ENCODE measurements around the gene CNTROB. TPM values are rescaled to one million over a fixed set of nuclear protein-coding genes. Genes with fewer than 3 reads are reported as not detected.

The CNTROB gene
- total RNA-seq, 1 experiment from 2014 or later, result 30.1 TPM

DNA sequence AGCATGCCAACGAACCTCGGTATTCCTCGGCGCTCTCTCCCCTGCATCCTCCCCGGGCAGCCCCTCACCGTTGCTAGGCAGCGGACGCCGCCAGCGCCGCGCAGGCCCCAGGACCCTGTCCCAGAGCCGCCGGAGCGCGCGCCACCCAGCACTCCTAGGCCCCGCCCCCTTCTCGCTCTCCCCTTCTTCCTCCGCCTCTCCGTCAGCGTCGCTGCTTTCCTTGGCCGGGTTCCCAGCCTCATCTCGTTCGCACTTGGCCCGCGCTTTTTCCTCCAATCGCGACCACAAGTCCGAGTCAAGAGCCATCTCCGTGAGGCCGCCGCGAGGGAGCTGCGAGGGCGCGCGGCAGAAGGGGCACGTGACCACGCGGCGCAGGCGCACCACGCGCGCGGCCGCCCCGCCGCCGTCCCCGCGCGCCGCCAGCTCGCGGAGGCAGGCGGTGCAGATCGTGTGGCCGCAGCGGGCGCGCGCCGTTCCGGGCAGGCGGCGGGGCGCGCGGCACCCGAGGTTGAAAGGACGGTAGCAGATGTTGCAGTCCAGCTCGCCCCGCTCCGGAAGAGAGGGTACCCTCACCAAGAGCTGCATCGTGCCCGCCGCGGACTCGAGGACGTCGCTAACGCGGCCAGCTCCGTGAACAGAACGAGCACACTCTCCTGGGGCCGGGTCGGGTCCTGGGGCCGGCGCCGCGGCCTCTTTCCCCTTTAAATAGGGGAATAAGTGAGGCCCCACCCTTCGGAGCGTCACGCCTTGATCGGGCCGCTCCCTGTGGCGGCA is 16.2 kb upstream of the CNTROB start, which contains the start of gene RNF227:
TSS of gene RNF227 (minus strand) at position 679 of the 774 bp plus-strand sequence. CDS start at position 585, 94 bp downstream.
- peak within 1 kb of the TSS; percentile 29 to 87 (median 40); a peak in 3 of 7 replicates for H3K27ac Mint-ChIP-seq
- peak within 1 kb of the TSS; percentile 75 to 84 for H3K4me3 Mint-ChIP-seq
- H3K9me3 Mint-ChIP-seq, result peaks cover 3 to 4% of the 10 kb centered on the region in 2 experiments; a peak in 3 of 5 replicates
- no peak within 1 kb of the TSS for H3K9ac ChIP-seq (ENCODE audit: extremely low read depth, insufficient read length, low read length)
- peaks cover 8% of the 10 kb centered on the region for H3K23me2 ChIP-seq (ENCODE audit: insufficient read length, low read depth, low read length, poor library complexity, severe bottlenecking)
- H4K91ac ChIP-seq (ENCODE audit: insufficient read length, low read depth, low read length), result no peak within 1 kb of the TSS
- no peaks in the 10 kb centered on the region for H3K79me1 ChIP-seq (ENCODE audit: insufficient read depth, low read depth, low read length, poor library complexity, severe bottlenecking)
- H3K27me3 ChIP-seq (ENCODE audit: insufficient read depth, low read length), result peaks cover 17% of the 10 kb centered on the region
- H3T11ph ChIP-seq (ENCODE audit: low read length), result no peak within 1 kb of the TSS
- H3K18ac ChIP-seq (ENCODE audit: insufficient read length, low read depth, low read length), result peak within 1 kb of the TSS; percentile 59
- H3K4ac ChIP-seq (ENCODE audit: low read depth, low read length), result no peak within 1 kb of the TSS
- TF ChIP-seq CTCF (conservative IDR thresholded peaks at IDR 0.05), result no peak
- no peak within 1 kb of the TSS for H2AK5ac ChIP-seq (ENCODE audit: insufficient read length, low read length)
- no peaks in the 10 kb centered on the region for H3K4me1 ChIP-seq (ENCODE audit: insufficient read depth, low read length)
- H4K20me1 ChIP-seq (ENCODE audit: control insufficient read depth, insufficient read depth, insufficient read length), result no peaks in the 10 kb centered on the region
- peaks cover 12 to 13% of the 10 kb centered on the region in 2 experiments for H3K4me1 Mint-ChIP-seq
- no peak within 1 kb of the TSS for H2BK20ac ChIP-seq (ENCODE audit: low read depth, low read length, poor library complexity, severe bottlenecking)
- no peak within 1 kb of the TSS for H2BK120ac ChIP-seq (ENCODE audit: low read depth, low read length, poor library complexity, severe bottlenecking)
- H3K9me3 ChIP-seq (ENCODE audit: control insufficient read depth, low read depth, low read length), result no peaks in the 10 kb centered on the region
- peaks cover 0 to 4% (median 3%) of the 10 kb centered on the region in 3 experiments; a peak in 4 of 7 replicates for H3K36me3 Mint-ChIP-seq (ENCODE audit: insufficient read depth in 1 of 3, low read depth in 3 of 3)
- no peak within 1 kb of the TSS for H3K23ac ChIP-seq (ENCODE audit: insufficient read length, low read depth, low read length)
- no peak within 1 kb of the TSS for H3K27ac ChIP-seq (ENCODE audit: insufficient read length, low read depth, low read length)
- no peak within 1 kb of the TSS for H2BK15ac ChIP-seq (ENCODE audit: low read depth, low read length)
- peak within 1 kb of the TSS; percentile 77 for H3K4me2 ChIP-seq (ENCODE audit: insufficient read depth, insufficient read length, low read length)
- H2BK5ac ChIP-seq (ENCODE audit: insufficient read length, low read length), result no peak within 1 kb of the TSS
- no peak within 1 kb of the TSS for H4K5ac ChIP-seq (ENCODE audit: insufficient read length, low read depth, low read length)
- H3K79me2 ChIP-seq (ENCODE audit: insufficient read depth, low read length), result no peaks in the 10 kb centered on the region
- H3K14ac ChIP-seq (ENCODE audit: insufficient read depth, low read length), result no peak within 1 kb of the TSS
- no peak within 1 kb of the TSS for H2AFZ ChIP-seq (ENCODE audit: low read length)
- WGBS (ENCODE audit: extremely low coverage, insufficient read length, low lambda C conversion rate), result no CpG with 5 or more reads among the region's 100 CpGs
- H3K56ac ChIP-seq (ENCODE audit: insufficient read length, low read depth, low read length), result no peak within 1 kb of the TSS
- DNase-seq, result peak; percentile 95
- H2BK12ac ChIP-seq (ENCODE audit: insufficient read length, low read depth, low read length), result no peak within 1 kb of the TSS
- H4K8ac ChIP-seq (replicated peaks; ENCODE audit: insufficient read length, low read depth, low read length), result no peak within 1 kb of the TSS
- H3K27me3 Mint-ChIP-seq (ENCODE audit: low read depth), result peaks cover 59% of the 10 kb centered on the region

All from H9 (cell line).